ENCODE data around the gene TNS3. TPM values are rescaled to one million over a fixed set of nuclear protein-coding genes. Genes with fewer than 3 reads are reported as not detected.

The TNS3 gene
- total RNA-seq, 3 donors from 2014 or later, result 2.6 to 3.4 (median 3.2) TPM

- Mint-ChIP-seq H3K4me3 (no peak overlapping the region), H3K9me3 (no peaks in the 10 kb centered on the region), H3K27me3 (ENCODE audit: low read depth) (no peaks in the 10 kb centered on the region), H3K36me3 (ENCODE audit: insufficient read depth) (no peaks in the 10 kb centered on the region), H3K4me1 (ENCODE audit: low read depth) (peaks cover 10% of the 10 kb centered on the region)
- ATAC-seq, result no peak
- no peak for DNase-seq
Observed at GRCh38 chr7:47485640-47486435, 96.1 kb downstream of the TNS3 start.

GRCh38 chr7:47484923-47485639 is 96.8 kb downstream of the TNS3 start:
- Mint-ChIP-seq H3K36me3 (ENCODE audit: insufficient read depth) (no peaks in the 10 kb centered on the region), H3K4me3 (no peak overlapping the region), H3K9me3 (no peaks in the 10 kb centered on the region), H3K27me3 (ENCODE audit: low read depth) (no peaks in the 10 kb centered on the region), H3K4me1 (ENCODE audit: low read depth) (peaks cover 10% of the 10 kb centered on the region)
- DNase-seq, result no peak
- no peak for ATAC-seq

GRCh38 chr7:47484457-47484856 is 97.5 kb downstream of the TNS3 start:
- DNase-seq, result no peak
- Mint-ChIP-seq H3K4me3 (no peak overlapping the region), H3K4me1 (ENCODE audit: low read depth) (peaks cover 10% of the 10 kb centered on the region), H3K9me3 (no peaks in the 10 kb centered on the region), H3K36me3 (ENCODE audit: insufficient read depth) (no peaks in the 10 kb centered on the region), H3K27me3 (ENCODE audit: low read depth) (no peaks in the 10 kb centered on the region)
- no peak for ATAC-seq

GRCh38 chr7:47483604-47484273 is 98.2 kb downstream of the TNS3 start:
- Mint-ChIP-seq H3K9me3 (no peaks in the 10 kb centered on the region), H3K4me1 (ENCODE audit: low read depth) (peaks cover 10% of the 10 kb centered on the region), H3K27me3 (ENCODE audit: low read depth) (no peaks in the 10 kb centered on the region), H3K36me3 (ENCODE audit: insufficient read depth) (no peaks in the 10 kb centered on the region), H3K4me3 (no peak overlapping the region)
- ATAC-seq, result no peak
- DNase-seq, result no peak

GRCh38 chr7:47482013-47482875 is 99.7 kb downstream of the TNS3 start:
- H3K4me3 Mint-ChIP-seq, result no peak overlapping the region
- H3K4me1 Mint-ChIP-seq (ENCODE audit: low read depth), result peaks cover 10% of the 10 kb centered on the region
- DNase-seq, result no peak

GRCh38 chr7:47481541-47482012 is 100.3 kb downstream of the TNS3 start:
- H3K4me1 Mint-ChIP-seq (ENCODE audit: low read depth), result peaks cover 10% of the 10 kb centered on the region
- ATAC-seq (no peak), DNase-seq (no peak)
- no peaks in the 10 kb centered on the region for H3K9me3 Mint-ChIP-seq
- H3K36me3 Mint-ChIP-seq (ENCODE audit: insufficient read depth), result no peaks in the 10 kb centered on the region
- no peaks in the 10 kb centered on the region for H3K27me3 Mint-ChIP-seq (ENCODE audit: low read depth)
- no peak overlapping the region for H3K4me3 Mint-ChIP-seq

More at GRCh38 chr7:47482013-47482875, 99.7 kb downstream of the TNS3 start:
- H3K27me3 Mint-ChIP-seq (ENCODE audit: low read depth), result no peaks in the 10 kb centered on the region
- no peaks in the 10 kb centered on the region for H3K9me3 Mint-ChIP-seq
- no peaks in the 10 kb centered on the region for H3K36me3 Mint-ChIP-seq (ENCODE audit: insufficient read depth)
- ATAC-seq, result peak; percentile 44 to 69

- H3K9me3 Mint-ChIP-seq, result no peaks in the 10 kb centered on the region
- H3K4me3 Mint-ChIP-seq, result no peak overlapping the region
Observed at GRCh38 chr7:47480576-47481538, 101.1 kb downstream of the TNS3 start.

GRCh38 chr7:47479821-47480575 is 101.9 kb downstream of the TNS3 start:
- Mint-ChIP-seq H3K27me3 (ENCODE audit: low read depth) (no peaks in the 10 kb centered on the region), H3K9me3 (no peaks in the 10 kb centered on the region), H3K4me3 (no peak overlapping the region), H3K36me3 (ENCODE audit: insufficient read depth) (no peaks in the 10 kb centered on the region), H3K4me1 (ENCODE audit: low read depth) (peaks cover 10% of the 10 kb centered on the region)
- DNase-seq (no peak), ATAC-seq (no peak)

More at GRCh38 chr7:47480576-47481538, 101.1 kb downstream of the TNS3 start:
- DNase-seq, result no peak
- no peaks in the 10 kb centered on the region for H3K27me3 Mint-ChIP-seq (ENCODE audit: low read depth)
- peaks cover 10% of the 10 kb centered on the region for H3K4me1 Mint-ChIP-seq (ENCODE audit: low read depth)
- H3K36me3 Mint-ChIP-seq (ENCODE audit: insufficient read depth), result no peaks in the 10 kb centered on the region
- no peak for ATAC-seq

- Mint-ChIP-seq H3K36me3 (ENCODE audit: insufficient read depth) (no peaks in the 10 kb centered on the region), H3K27me3 (ENCODE audit: low read depth) (no peaks in the 10 kb centered on the region), H3K9me3 (no peaks in the 10 kb centered on the region), H3K4me3 (no peak overlapping the region), H3K4me1 (ENCODE audit: low read depth) (peaks cover 10% of the 10 kb centered on the region)
- DNase-seq (no peak), ATAC-seq (no peak)
Observed at GRCh38 chr7:47478926-47479711, 102.8 kb downstream of the TNS3 start.

- Mint-ChIP-seq H3K36me3 (ENCODE audit: insufficient read depth) (no peaks in the 10 kb centered on the region), H3K4me1 (ENCODE audit: low read depth) (peaks cover 10% of the 10 kb centered on the region), H3K4me3 (no peak overlapping the region), H3K27me3 (ENCODE audit: low read depth) (no peaks in the 10 kb centered on the region), H3K9me3 (no peaks in the 10 kb centered on the region)
- ATAC-seq (no peak), DNase-seq (no peak)
Observed at GRCh38 chr7:47478017-47478344, 103.9 kb downstream of the TNS3 start.

GRCh38 chr7:47477191-47478016 is 104.5 kb downstream of the TNS3 start:
- DNase-seq (no peak), ATAC-seq (no peak)
- Mint-ChIP-seq H3K4me3 (no peak overlapping the region), H3K9me3 (no peaks in the 10 kb centered on the region), H3K27me3 (ENCODE audit: low read depth) (no peaks in the 10 kb centered on the region), H3K36me3 (ENCODE audit: insufficient read depth) (no peaks in the 10 kb centered on the region), H3K4me1 (ENCODE audit: low read depth) (peaks cover 9% of the 10 kb centered on the region)
